ENCODE results near the gene IRGC.

IRGC gene

GRCh38 chr19:43769256-43769655 lies 53.4 kb downstream of the IRGC start:
- in situ Hi-C loops (cut with MboI; ENCODE audit: low pct_unique_long_range_greater_than_20kb, low sequenced_read_pairs), result no loop called here
- no peak for DNase-seq

Data from KBM-7 (cell line).